HL-60 (cell line): ENCODE results near the gene SORBS2.

ENCODE experiments used
- GABPA ChIP-seq: IDR thresholded peaks from 2 replicates; pipeline ENCODE4 v1.6.1; 2012; ENCODE audit warnings: low read depth
- SPI1 ChIP-seq: IDR thresholded peaks from 2 replicates; pipeline ENCODE4 v1.6.1; 2012; ENCODE audit warnings: low read depth, mild to moderate bottlenecking, borderline replicate concordance
- TF ChIP-seq, protein P1 (sequence below): IDR thresholded peaks from one replicate; pipeline ENCODE4 v1.5.1; 2011; ENCODE audit warnings: low read length, control low read depth, inconsistent platforms; ENCODE audit not compliant: insufficient read depth
- TF ChIP-seq, protein P2 (sequence below): IDR thresholded peaks from 2 replicates; pipeline ENCODE4 v1.6.1; 2012; ENCODE audit warnings: low read depth; ENCODE audit not compliant: insufficient replicate concordance

DNA sequence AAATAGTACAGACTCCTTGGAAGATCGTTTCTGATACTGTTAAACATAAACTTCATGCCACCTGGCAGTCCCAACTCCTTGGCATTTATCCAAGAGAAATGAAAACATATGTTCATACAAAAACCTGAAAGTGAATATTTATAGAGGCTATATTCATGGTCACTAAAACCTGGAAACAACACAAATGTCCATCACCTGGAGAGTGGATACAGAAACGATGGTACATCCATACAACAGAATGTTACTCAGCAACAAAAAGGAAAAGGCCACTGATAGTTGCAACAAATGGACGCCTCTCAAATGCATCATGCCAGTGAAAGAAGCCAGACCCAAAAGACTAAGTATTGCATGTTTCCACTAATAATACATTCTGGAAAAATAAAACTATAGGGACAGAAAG is 34.0 kb upstream of the SORBS2 start:
- TF ChIP-seq SPI1 (no peak), GABPA (no peak)
- TF ChIP-seq, protein P1, sequence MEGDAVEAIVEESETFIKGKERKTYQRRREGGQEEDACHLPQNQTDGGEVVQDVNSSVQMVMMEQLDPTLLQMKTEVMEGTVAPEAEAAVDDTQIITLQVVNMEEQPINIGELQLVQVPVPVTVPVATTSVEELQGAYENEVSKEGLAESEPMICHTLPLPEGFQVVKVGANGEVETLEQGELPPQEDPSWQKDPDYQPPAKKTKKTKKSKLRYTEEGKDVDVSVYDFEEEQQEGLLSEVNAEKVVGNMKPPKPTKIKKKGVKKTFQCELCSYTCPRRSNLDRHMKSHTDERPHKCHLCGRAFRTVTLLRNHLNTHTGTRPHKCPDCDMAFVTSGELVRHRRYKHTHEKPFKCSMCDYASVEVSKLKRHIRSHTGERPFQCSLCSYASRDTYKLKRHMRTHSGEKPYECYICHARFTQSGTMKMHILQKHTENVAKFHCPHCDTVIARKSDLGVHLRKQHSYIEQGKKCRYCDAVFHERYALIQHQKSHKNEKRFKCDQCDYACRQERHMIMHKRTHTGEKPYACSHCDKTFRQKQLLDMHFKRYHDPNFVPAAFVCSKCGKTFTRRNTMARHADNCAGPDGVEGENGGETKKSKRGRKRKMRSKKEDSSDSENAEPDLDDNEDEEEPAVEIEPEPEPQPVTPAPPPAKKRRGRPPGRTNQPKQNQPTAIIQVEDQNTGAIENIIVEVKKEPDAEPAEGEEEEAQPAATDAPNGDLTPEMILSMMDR: no peak
- TF ChIP-seq, protein P2, sequence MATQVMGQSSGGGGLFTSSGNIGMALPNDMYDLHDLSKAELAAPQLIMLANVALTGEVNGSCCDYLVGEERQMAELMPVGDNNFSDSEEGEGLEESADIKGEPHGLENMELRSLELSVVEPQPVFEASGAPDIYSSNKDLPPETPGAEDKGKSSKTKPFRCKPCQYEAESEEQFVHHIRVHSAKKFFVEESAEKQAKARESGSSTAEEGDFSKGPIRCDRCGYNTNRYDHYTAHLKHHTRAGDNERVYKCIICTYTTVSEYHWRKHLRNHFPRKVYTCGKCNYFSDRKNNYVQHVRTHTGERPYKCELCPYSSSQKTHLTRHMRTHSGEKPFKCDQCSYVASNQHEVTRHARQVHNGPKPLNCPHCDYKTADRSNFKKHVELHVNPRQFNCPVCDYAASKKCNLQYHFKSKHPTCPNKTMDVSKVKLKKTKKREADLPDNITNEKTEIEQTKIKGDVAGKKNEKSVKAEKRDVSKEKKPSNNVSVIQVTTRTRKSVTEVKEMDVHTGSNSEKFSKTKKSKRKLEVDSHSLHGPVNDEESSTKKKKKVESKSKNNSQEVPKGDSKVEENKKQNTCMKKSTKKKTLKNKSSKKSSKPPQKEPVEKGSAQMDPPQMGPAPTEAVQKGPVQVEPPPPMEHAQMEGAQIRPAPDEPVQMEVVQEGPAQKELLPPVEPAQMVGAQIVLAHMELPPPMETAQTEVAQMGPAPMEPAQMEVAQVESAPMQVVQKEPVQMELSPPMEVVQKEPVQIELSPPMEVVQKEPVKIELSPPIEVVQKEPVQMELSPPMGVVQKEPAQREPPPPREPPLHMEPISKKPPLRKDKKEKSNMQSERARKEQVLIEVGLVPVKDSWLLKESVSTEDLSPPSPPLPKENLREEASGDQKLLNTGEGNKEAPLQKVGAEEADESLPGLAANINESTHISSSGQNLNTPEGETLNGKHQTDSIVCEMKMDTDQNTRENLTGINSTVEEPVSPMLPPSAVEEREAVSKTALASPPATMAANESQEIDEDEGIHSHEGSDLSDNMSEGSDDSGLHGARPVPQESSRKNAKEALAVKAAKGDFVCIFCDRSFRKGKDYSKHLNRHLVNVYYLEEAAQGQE: no peak
